ENCODE measurements around the gene ETV5. TPM values are rescaled to one million over a fixed set of nuclear protein-coding genes. Genes with fewer than 3 reads are reported as not detected.

ETV5 gene
- total RNA-seq, 1 donor from 2014 or later = 16.3 TPM

DNA sequence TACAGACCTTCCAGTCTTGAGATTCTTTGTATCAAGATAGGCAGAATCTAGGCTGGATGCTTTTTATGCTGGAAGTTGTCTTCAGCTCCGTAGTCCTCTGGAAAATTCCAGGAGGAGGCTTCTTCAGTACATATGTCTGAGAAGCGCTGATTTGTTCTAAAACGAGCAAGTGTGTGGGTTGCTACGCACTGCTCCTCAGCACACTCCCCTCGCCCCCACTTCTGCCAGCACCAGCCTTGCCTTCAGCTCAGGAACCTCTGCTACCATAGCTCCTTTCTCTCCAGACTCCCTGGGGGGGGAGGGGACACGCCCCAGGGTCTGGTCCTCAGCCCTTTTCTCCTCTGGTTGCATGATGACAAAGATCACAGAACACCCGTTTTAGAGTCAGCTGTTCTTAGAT lies 95.6 kb downstream of the ETV5 start:
- Histone ChIP-seq H3K9ac (no peak overlapping the region), H3K36me3 (no peaks in the 10 kb centered on the region), H3K9me3 (ENCODE audit: low read depth) (no peaks in the 10 kb centered on the region), H4K20me1 (ENCODE audit: low read depth) (no peaks in the 10 kb centered on the region), H2AFZ (replicated peaks) (no peak overlapping the region), H3F3A (ENCODE audit: low read depth) (no peaks in the 10 kb centered on the region), H3K4me2 (no peak overlapping the region), H3K4me3 (no peak overlapping the region), H3K27ac (no peak overlapping the region), H3K4me1 (no peaks in the 10 kb centered on the region), H3K79me2 (ENCODE audit: low read depth) (no peaks in the 10 kb centered on the region), H3K27me3 (no peaks in the 10 kb centered on the region)
- Mint-ChIP-seq H3K4me1 (no peaks in the 10 kb centered on the region), H3K36me3 (no peaks in the 10 kb centered on the region), H3K4me3 (no peak overlapping the region), H3K27ac (no peak overlapping the region), H3K27me3 (ENCODE audit: insufficient read depth, low read depth) (no peaks in the 10 kb centered on the region), H3K9me3 (peaks cover 8% of the 10 kb centered on the region)
- no peak for TF ChIP-seq EZH2 (IDR thresholded peaks at IDR 0.05)
- TF ChIP-seq, protein P1, sequence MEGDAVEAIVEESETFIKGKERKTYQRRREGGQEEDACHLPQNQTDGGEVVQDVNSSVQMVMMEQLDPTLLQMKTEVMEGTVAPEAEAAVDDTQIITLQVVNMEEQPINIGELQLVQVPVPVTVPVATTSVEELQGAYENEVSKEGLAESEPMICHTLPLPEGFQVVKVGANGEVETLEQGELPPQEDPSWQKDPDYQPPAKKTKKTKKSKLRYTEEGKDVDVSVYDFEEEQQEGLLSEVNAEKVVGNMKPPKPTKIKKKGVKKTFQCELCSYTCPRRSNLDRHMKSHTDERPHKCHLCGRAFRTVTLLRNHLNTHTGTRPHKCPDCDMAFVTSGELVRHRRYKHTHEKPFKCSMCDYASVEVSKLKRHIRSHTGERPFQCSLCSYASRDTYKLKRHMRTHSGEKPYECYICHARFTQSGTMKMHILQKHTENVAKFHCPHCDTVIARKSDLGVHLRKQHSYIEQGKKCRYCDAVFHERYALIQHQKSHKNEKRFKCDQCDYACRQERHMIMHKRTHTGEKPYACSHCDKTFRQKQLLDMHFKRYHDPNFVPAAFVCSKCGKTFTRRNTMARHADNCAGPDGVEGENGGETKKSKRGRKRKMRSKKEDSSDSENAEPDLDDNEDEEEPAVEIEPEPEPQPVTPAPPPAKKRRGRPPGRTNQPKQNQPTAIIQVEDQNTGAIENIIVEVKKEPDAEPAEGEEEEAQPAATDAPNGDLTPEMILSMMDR (IDR thresholded peaks at IDR 0.05) = no peak
- TF ChIP-seq EZH2phosphoT487 (IDR thresholded peaks at IDR 0.05) = no peak
- DNase-seq (ENCODE audit: low spot score) = no peak

DNA sequence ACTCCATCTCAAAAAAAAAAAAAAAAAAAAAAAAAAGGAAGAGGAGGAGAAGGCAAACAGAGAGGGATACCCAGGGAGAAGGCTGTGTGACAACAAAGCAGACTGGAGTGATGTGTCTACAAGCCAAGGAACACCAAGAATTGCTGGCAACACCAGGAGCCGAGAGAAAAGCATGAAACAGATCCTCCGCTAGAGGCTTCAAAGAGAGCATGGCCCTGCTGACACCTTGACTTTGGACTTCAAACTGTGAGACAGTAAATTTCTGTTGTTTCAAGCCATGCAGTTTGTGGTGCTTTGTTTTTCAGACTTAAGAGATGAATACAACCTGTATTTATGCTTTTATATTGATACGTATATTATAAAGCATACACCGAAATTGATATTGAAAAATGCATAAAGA lies 96.8 kb downstream of the ETV5 start:
- Histone ChIP-seq H3K36me3 (no peaks in the 10 kb centered on the region), H3K4me3 (no peak overlapping the region), H2AFZ (replicated peaks) (no peak overlapping the region), H4K20me1 (ENCODE audit: low read depth) (no peaks in the 10 kb centered on the region), H3K4me1 (no peaks in the 10 kb centered on the region), H3K79me2 (ENCODE audit: low read depth) (no peaks in the 10 kb centered on the region), H3K9me3 (ENCODE audit: low read depth) (no peaks in the 10 kb centered on the region), H3K9ac (no peak overlapping the region), H3K27ac (no peak overlapping the region), H3K27me3 (no peaks in the 10 kb centered on the region), H3K4me2 (no peak overlapping the region), H3F3A (ENCODE audit: low read depth) (no peaks in the 10 kb centered on the region)
- no peak overlapping the region for H3K4me3 Mint-ChIP-seq
- H3K36me3 Mint-ChIP-seq = no peaks in the 10 kb centered on the region
- no peak for DNase-seq (ENCODE audit: low spot score)
- TF ChIP-seq, protein P1 (IDR thresholded peaks at IDR 0.05) = no peak
- TF ChIP-seq EZH2 (IDR thresholded peaks at IDR 0.05) = no peak
- no peak for TF ChIP-seq EZH2phosphoT487 (IDR thresholded peaks at IDR 0.05)
- no peak overlapping the region for H3K27ac Mint-ChIP-seq
- no peaks in the 10 kb centered on the region for H3K4me1 Mint-ChIP-seq
- no peaks in the 10 kb centered on the region for H3K27me3 Mint-ChIP-seq (ENCODE audit: insufficient read depth, low read depth)
- peaks cover 6% of the 10 kb centered on the region for H3K9me3 Mint-ChIP-seq

DNA sequence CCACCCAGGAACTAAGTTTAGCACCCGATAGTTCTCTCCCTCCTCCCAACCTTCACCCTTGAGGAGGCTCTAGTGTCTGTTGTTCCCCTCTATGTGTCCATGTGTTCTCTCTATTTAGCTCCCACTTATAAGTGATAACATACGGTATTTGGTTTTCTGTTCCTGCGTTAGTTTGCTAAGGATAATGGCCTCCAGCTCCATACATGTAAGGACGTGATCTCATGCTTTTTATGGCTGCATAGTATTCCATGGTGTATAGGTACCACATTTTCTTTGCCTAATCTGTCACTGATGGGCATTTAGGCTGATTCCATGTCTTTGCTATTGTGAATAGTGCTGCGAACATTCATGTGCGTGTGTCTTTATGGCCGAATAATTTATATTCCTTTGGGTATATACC lies 104.2 kb downstream of the ETV5 start:
- H3K36me3 Mint-ChIP-seq = peaks cover 2% of the 10 kb centered on the region
- Histone ChIP-seq H3K4me3 (no peak overlapping the region), H3K4me1 (no peaks in the 10 kb centered on the region), H3K4me2 (no peak overlapping the region), H3K9me3 (ENCODE audit: low read depth) (no peaks in the 10 kb centered on the region), H3K79me2 (ENCODE audit: low read depth) (no peaks in the 10 kb centered on the region), H4K20me1 (ENCODE audit: low read depth) (no peaks in the 10 kb centered on the region), H3K36me3 (no peaks in the 10 kb centered on the region), H3K9ac (no peak overlapping the region), H2AFZ (replicated peaks) (no peak overlapping the region), H3K27ac (no peak overlapping the region), H3F3A (ENCODE audit: low read depth) (no peaks in the 10 kb centered on the region), H3K27me3 (peaks cover 9% of the 10 kb centered on the region)
- no peak overlapping the region for H3K27ac Mint-ChIP-seq
- no peak for DNase-seq (ENCODE audit: low spot score)
- TF ChIP-seq EZH2phosphoT487 (IDR thresholded peaks at IDR 0.05) (no peak), EZH2 (IDR thresholded peaks at IDR 0.05) (no peak)
- TF ChIP-seq, protein P1 (IDR thresholded peaks at IDR 0.05) = no peak
- H3K4me3 Mint-ChIP-seq = no peak overlapping the region
- peaks cover 3% of the 10 kb centered on the region for H3K27me3 Mint-ChIP-seq (ENCODE audit: insufficient read depth, low read depth)
- H3K9me3 Mint-ChIP-seq = peaks cover 2% of the 10 kb centered on the region
- no peaks in the 10 kb centered on the region for H3K4me1 Mint-ChIP-seq

All from neural progenitor cell (in vitro differentiated cells).